VCaP (cell line): ENCODE results near the gene CFAP45.

Experiments
- H3K27ac ChIP-seq: fragments of 450-650 bp; 2 replicates; pipeline ENCODE4 v1.5.1; 2017
- TF ChIP-seq, protein P1 (sequence below): fragments of 450-650 bp; conservative IDR thresholded peaks from 2 replicates; pipeline ENCODE4 v1.5.1; 2017; ENCODE audit warnings: mild to moderate bottlenecking, moderate library complexity

The CFAP45 gene

DNA sequence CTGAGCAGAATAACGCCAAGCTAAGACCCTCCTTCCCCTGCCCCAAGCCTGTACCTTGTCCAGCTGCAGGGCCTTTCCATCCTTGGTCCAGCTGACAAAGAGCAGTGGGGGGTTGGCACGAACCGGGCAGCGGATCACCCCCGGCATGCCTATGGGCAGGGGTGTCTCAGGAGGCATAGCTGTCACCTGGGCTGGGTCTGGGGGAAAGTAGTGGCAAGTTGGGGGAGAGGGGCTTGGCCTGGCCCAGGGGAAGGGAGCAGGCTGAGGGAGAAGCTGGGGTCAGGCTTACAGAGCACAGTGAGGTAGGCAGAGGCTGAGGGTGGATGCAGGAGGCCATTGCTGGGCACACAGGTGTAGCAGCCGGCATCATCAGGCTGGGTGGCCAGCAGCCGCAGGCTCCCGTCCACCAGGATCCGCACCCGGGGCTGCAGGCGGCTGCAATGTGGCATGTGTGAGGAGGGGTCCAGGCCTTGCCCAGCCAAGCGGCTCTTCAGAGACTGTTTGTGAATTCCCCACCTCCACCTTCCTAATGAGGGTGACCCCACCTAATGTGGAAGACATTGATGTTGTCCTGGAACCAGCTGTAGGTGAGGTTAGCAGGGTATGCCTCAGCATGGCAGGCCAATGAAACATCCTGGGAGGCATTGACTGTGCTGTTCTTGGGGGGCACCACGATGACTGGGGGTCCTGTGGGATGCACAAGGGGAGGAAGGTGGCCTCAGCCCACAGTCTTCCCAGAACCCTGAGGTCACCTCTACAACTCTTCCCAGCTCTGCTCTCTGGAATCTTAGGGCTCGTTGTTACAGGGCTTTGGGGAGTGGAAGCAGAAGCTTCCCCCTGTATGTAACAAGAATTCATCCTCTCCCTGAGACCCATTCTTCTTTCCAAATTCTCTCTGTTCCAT is 34.4 kb upstream of the CFAP45 start:
- no peak overlapping the region for H3K27ac ChIP-seq
- TF ChIP-seq, protein P1, sequence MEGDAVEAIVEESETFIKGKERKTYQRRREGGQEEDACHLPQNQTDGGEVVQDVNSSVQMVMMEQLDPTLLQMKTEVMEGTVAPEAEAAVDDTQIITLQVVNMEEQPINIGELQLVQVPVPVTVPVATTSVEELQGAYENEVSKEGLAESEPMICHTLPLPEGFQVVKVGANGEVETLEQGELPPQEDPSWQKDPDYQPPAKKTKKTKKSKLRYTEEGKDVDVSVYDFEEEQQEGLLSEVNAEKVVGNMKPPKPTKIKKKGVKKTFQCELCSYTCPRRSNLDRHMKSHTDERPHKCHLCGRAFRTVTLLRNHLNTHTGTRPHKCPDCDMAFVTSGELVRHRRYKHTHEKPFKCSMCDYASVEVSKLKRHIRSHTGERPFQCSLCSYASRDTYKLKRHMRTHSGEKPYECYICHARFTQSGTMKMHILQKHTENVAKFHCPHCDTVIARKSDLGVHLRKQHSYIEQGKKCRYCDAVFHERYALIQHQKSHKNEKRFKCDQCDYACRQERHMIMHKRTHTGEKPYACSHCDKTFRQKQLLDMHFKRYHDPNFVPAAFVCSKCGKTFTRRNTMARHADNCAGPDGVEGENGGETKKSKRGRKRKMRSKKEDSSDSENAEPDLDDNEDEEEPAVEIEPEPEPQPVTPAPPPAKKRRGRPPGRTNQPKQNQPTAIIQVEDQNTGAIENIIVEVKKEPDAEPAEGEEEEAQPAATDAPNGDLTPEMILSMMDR: no peak

DNA sequence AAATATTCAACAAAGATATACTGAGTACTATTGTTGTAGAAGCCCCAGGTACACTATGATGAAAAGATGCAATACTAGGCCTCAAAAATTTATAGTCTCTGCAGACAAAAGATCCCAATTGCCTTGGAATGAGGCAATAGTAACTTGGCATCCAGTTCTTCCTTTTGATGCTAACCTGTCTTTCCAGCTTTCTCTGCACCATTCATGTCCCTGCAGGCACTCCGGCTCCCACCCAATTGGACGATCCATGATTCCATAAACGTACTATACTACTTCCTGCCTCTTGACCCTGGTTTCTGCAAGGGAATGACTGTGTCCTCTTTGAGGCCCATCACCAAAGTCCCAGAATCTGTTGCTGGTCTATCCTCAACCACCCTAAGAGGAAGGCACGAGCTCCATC is 33.4 kb upstream of the CFAP45 start:
- peak overlapping the region; percentile 20; the same call in 1 of the 2 replicates for H3K27ac ChIP-seq
- TF ChIP-seq, protein P1: no peak

- peak overlapping the region; percentile 20; the same call in 1 of the 2 replicates for H3K27ac ChIP-seq
- TF ChIP-seq, protein P1: no peak
Observed at GRCh38 chr1:159932296-159933285, 32.6 kb upstream of the CFAP45 start.

DNA sequence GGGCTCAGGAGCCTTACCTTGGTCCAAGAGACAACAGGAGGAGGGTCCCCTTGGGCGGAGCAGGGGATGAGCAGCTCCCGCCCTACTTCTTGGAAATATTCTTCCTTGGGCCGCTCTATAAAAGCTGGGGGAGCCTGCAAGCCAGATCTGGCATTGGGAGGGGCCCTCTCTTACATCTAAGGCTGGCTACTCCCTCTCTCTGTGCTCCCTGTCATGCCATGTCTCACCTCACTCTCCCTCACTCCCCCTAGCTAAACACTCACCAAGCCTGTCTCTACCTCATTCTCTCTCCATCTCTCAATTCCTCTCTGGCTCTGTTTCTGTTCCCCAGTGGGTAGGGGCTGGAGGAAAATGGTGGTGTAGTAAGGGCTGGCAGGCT is 31.8 kb upstream of the CFAP45 start:
- H3K27ac ChIP-seq: no peak overlapping the region
- TF ChIP-seq, protein P1: no peak

DNA sequence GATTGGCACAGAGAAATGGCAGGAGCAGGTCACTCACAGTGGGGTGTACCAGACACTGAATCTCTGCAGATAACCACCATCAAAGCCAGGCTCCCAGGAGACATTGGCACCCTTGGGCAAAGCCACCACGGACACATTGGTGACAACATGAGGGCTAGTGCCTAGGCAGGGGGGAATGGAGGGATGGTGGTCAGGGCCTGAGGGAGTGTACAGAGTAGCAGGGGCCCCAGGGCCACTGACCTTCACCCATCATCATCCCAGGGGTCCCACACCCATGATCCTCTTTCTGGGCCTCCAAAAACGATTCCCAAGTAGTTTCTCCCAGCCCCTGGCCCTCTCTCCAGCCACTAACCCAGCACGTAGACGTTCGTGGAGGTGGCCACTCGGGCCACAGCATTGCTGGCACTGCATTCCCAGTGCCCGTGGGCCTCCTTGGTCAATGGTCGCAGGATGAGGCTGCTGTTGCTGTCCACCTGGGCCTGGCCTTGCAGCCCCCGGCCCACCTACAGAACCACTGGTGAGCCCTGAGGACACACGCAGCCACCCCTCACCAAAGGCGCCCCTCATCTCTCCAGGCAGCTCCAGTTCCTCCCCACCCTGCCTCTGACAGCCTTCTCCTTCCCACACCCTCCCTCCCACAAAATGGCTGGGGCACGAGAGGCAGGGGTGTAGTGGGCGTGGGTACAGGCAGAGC is 31.3 kb upstream of the CFAP45 start:
- TF ChIP-seq, protein P1: no peak
- H3K27ac ChIP-seq: no peak overlapping the region

- TF ChIP-seq, protein P1: no peak
- H3K27ac ChIP-seq: no peak overlapping the region
Observed at GRCh38 chr1:159930634-159931033, 30.7 kb upstream of the CFAP45 start.
